Measurements from ENCODE around the gene SULT2B1. TPM values are rescaled to one million over a fixed set of nuclear protein-coding genes. Genes with fewer than 3 reads are reported as not detected.
A peak's percentile ranks its signal among the peaks of the same experiment; 100 is the strongest.
"Not testable (repeated sequence)": the region's sequence is repeated elsewhere in the genome, so short reads cannot be mapped to it uniquely, and the experiment has no call there.

The SULT2B1 gene
- total RNA-seq, 1 donor from 2014 or later: not detected

DNA sequence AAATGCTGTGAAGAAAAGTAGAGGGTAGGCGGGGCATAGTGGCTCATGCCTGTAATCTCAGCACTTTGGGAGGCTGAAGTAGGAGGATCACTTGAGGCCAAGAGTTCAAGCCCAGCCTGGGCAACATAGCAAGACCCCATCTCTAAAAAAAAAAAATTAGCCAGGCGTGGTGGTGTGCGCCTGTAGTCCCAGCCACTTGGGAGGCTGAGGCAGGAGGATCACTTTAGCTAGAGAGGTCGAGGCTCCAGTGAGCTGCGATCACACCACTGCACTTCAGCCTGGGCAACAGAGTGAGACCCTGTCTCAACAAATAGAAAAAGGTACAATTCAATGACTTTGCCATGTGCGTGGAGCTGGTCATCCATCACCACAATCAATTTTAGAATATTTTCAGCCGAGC, 25.9 kb downstream of the SULT2B1 start:
- H3K27ac Mint-ChIP-seq; DNase-seq (ENCODE audit: low spot score); intact Hi-C loops (cut with micrococcal nuclease); H3K9me3 Mint-ChIP-seq; H3K4me3 Mint-ChIP-seq; H3K36me3 Mint-ChIP-seq (ENCODE audit: low read depth); H3K27me3 Mint-ChIP-seq (ENCODE audit: insufficient read depth); H3K4me1 Mint-ChIP-seq (ENCODE audit: low read depth): not testable (repeated sequence)

DNA sequence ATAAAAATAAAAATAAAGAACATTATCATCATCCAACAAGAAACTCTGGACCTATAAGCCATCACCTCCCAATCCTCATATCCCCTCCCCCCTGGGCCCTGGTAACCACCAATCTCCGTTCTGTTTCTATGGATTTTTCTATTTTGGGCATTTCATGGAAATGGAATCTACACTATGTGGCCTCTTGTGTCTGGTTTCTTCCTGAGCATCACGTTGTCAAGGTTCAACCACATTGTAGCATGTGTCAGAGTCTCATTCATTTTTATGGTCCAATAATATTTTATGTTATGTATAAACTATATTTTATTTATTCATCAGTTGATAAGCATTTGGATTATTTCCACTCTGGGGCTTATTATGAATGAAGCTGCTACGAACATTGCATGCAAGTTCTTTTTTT, 26.9 kb downstream of the SULT2B1 start:
- DNase-seq (ENCODE audit: low spot score): no peak
- H3K9me3 Mint-ChIP-seq: no peaks in the 10 kb centered on the region
- no peaks in the 10 kb centered on the region for H3K4me1 Mint-ChIP-seq (ENCODE audit: low read depth)
- H3K27me3 Mint-ChIP-seq (ENCODE audit: insufficient read depth): no peaks in the 10 kb centered on the region
- H3K36me3 Mint-ChIP-seq (ENCODE audit: low read depth): no peaks in the 10 kb centered on the region
- intact Hi-C loops (cut with micrococcal nuclease): no loop called here
- H3K4me3 Mint-ChIP-seq: no peak overlapping the region
- H3K27ac Mint-ChIP-seq: no peak overlapping the region

DNA sequence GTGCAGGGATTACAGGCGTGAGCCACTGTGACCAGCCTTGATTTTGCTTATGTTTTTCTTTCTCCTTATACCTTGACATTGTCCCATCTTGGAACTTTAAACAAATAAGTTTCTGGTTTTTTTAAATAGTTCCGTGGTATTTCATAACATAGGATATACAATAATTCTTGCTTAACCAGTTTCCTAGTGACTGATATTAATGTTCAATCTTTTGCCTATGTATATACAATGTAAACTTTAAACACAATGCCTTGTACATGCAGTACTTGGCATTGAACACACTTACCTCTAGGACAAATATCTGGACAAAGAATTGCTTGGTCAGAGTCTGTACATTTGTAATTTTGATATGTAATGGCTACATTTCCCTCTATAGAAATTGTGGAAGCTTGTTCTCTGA, 30.2 kb downstream of the SULT2B1 start:
- no peaks in the 10 kb centered on the region for H3K27me3 Mint-ChIP-seq (ENCODE audit: insufficient read depth)
- no peak overlapping the region for H3K4me3 Mint-ChIP-seq
- no peak overlapping the region for H3K27ac Mint-ChIP-seq
- intact Hi-C loops (cut with micrococcal nuclease): no loop called here
- no peaks in the 10 kb centered on the region for H3K9me3 Mint-ChIP-seq
- no peak for DNase-seq (ENCODE audit: low spot score)
- peaks cover 6% of the 10 kb centered on the region for H3K4me1 Mint-ChIP-seq (ENCODE audit: low read depth)
- H3K36me3 Mint-ChIP-seq (ENCODE audit: low read depth): peaks cover 1% of the 10 kb centered on the region

DNA sequence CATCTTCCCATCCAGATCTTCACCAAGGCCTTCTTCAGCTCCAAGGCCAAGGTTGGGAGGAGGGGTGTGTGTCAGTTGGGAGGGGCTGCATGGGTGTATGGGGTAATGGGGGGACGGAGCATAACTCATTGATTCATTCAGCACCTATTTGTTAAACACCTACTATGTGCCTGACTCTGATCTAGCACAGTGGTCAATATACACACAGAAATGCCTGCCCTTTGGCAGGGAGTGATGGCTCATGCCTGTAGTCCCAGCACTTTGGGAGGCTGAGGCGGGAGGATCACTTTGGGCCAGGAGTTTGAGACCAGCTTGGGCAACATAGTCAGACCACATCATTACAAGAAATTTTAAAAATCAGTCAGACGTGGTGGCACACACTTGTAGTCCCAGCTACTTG, 35.4 kb downstream of the SULT2B1 start:
- Mint-ChIP-seq H3K27ac (no peak overlapping the region), H3K36me3 (ENCODE audit: low read depth) (peaks cover 1% of the 10 kb centered on the region), H3K4me3 (no peak overlapping the region), H3K27me3 (ENCODE audit: insufficient read depth) (no peaks in the 10 kb centered on the region), H3K4me1 (ENCODE audit: low read depth) (peaks cover 16% of the 10 kb centered on the region), H3K9me3 (no peaks in the 10 kb centered on the region)
- intact Hi-C loops (cut with micrococcal nuclease): no loop called here
- DNase-seq (ENCODE audit: low spot score): no peak

DNA sequence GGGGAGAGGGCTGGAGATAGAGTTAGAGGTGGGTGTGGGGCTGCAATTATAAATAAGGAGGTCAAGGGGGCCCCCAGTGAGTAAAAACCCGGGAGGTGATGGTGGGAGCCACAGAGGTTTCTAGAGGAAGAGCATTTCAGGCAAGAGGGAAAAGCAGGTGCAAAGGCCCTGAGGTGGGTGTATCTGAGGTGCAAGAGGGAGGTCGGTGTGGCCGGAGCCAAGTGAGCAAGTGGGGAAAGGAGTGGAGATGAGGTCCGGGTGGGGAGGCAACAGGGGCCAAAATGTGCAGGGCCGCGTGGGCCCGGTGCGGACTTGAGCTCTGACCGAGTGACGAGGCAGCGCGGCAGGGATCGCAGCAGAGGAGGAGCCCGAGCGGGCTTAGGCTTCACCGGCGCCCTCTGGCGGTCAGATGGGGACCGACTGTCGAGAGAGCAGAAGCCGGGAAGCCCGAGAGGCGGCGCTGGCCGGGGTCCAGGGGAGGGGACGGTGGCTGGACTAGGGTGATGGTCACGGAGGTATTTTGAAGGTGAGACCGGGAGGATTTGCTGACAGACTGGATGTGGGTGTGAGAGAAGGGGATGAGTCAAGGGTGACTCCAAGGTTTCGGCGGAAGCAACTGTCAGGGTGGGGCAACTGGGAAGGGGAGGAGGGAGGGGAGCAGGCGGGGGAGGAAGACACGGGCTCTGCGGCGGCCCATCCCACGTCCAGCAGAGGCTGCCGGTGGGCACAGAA, 36.9 kb downstream of the SULT2B1 start:
- Mint-ChIP-seq H3K4me1 (ENCODE audit: low read depth) (peaks cover 16% of the 10 kb centered on the region), H3K27ac (peak overlapping the region; percentile 60), H3K27me3 (ENCODE audit: insufficient read depth) (no peaks in the 10 kb centered on the region), H3K4me3 (peak overlapping the region; percentile 63), H3K9me3 (no peaks in the 10 kb centered on the region), H3K36me3 (ENCODE audit: low read depth) (peaks cover 1% of the 10 kb centered on the region)
- DNase-seq (ENCODE audit: low spot score): peak; percentile 81
- intact Hi-C loops (cut with micrococcal nuclease): loop anchor here (1.0 to 2.0 kb wide), 3 partner anchors 30 to 198 kb away; partner anchors contain the start of genes KDELR1, RPL18 and SPHK2

DNA sequence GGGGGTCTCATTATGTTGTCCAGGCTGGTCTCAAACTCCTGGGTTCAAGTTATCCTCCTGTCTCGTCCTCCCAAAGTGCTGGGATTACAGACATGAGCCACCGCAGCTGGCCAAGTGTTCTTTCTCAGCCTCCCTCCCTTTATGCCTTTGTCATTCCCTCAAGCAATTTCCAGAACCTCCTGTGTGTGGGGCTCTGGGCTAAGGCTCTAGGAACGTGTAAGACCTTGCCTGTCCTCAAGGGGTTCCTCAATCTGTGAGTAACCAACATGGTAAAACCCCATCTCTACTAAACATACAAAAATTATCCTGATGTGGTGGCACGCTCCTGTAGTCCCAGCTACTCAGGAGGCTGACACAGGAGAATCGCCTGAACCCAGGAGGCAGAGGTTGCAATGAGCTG, 39.0 kb downstream of the SULT2B1 start:
- Mint-ChIP-seq H3K4me3 (no peak overlapping the region), H3K36me3 (ENCODE audit: low read depth) (no peaks in the 10 kb centered on the region), H3K4me1 (ENCODE audit: low read depth) (peaks cover 10% of the 10 kb centered on the region), H3K27me3 (ENCODE audit: insufficient read depth) (no peaks in the 10 kb centered on the region), H3K9me3 (no peaks in the 10 kb centered on the region), H3K27ac (no peak overlapping the region)
- intact Hi-C loops (cut with micrococcal nuclease): no loop called here
- DNase-seq (ENCODE audit: low spot score): no peak

DNA sequence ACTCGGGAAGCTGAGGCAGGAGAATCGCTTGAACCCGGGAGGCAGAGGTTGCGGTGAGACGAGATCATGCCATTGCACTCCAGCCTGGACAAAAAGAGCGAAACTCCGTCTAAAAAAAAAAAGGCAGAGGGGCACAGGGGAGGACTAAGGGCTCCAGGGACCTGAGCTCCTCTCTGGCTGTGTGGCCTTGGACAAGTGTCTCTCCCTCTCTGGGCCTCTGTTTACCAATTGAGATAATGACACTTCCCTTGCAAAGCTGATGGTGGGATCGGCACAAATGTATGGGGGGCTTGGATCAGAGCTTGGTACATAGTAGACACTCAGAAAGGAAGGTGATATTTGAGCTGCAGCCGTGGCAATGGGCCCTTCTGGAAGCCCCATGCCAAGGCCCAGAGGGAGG, 43.2 kb downstream of the SULT2B1 start:
- no peak for DNase-seq (ENCODE audit: low spot score)
- no peaks in the 10 kb centered on the region for H3K9me3 Mint-ChIP-seq
- H3K27me3 Mint-ChIP-seq (ENCODE audit: insufficient read depth): no peaks in the 10 kb centered on the region
- H3K36me3 Mint-ChIP-seq (ENCODE audit: low read depth): no peaks in the 10 kb centered on the region
- intact Hi-C loops (cut with micrococcal nuclease): no loop called here
- H3K4me3 Mint-ChIP-seq: peak overlapping the region; percentile 48
- no peaks in the 10 kb centered on the region for H3K4me1 Mint-ChIP-seq (ENCODE audit: low read depth)
- H3K27ac Mint-ChIP-seq: peak overlapping the region; percentile 69

DNA sequence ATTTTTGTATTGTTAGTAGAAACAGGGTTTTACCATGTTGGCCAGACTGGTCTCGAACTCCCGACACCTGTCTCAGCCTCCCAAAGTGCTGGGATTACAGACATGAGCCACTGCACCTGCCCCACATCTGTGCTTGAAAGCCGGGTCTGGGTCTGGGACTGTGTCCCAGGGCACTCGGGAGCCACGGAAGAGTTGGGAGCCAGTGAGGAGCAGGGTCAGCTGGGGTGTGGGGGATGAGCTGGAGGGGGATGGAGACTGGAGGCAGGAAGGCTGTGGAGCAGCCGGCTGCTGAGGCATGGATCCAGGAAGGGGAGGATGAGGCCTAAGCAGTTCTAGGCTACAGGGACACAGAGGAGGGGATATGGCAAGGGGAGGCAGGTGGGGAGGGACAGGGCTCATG, 43.9 kb downstream of the SULT2B1 start:
- Mint-ChIP-seq H3K27ac (peak overlapping the region; percentile 44), H3K27me3 (ENCODE audit: insufficient read depth) (no peaks in the 10 kb centered on the region), H3K9me3 (no peaks in the 10 kb centered on the region), H3K36me3 (ENCODE audit: low read depth) (no peaks in the 10 kb centered on the region), H3K4me1 (ENCODE audit: low read depth) (no peaks in the 10 kb centered on the region), H3K4me3 (peak overlapping the region; percentile 79)
- intact Hi-C loops (cut with micrococcal nuclease): no loop called here
- DNase-seq (ENCODE audit: low spot score): no peak

DNA sequence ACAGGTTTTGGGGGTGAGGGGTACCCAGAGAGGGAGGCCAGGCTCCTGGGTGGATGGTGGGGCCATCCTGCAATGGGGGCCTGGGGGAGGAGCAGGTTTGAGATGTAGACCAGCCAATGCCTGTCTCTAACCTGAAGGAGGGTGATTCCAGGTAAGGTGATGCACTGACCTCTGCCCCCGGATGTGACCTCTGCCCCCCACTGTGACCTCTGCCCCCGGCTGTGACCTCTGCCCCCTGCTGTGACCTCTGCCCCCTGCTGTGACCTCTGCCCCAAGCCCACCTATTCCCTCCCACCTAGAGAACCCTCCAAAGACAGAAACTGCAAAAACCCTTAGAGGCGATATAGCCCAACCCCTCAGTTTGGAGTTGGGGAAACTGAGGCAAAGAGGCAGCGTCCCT, 44.3 kb downstream of the SULT2B1 start:
- Mint-ChIP-seq H3K9me3 (no peaks in the 10 kb centered on the region), H3K4me1 (ENCODE audit: low read depth) (no peaks in the 10 kb centered on the region), H3K36me3 (ENCODE audit: low read depth) (no peaks in the 10 kb centered on the region), H3K27ac (peak overlapping the region; percentile 44), H3K27me3 (ENCODE audit: insufficient read depth) (no peaks in the 10 kb centered on the region), H3K4me3 (peak overlapping the region; percentile 79)
- DNase-seq (ENCODE audit: low spot score): no peak
- intact Hi-C loops (cut with micrococcal nuclease): no loop called here

DNA sequence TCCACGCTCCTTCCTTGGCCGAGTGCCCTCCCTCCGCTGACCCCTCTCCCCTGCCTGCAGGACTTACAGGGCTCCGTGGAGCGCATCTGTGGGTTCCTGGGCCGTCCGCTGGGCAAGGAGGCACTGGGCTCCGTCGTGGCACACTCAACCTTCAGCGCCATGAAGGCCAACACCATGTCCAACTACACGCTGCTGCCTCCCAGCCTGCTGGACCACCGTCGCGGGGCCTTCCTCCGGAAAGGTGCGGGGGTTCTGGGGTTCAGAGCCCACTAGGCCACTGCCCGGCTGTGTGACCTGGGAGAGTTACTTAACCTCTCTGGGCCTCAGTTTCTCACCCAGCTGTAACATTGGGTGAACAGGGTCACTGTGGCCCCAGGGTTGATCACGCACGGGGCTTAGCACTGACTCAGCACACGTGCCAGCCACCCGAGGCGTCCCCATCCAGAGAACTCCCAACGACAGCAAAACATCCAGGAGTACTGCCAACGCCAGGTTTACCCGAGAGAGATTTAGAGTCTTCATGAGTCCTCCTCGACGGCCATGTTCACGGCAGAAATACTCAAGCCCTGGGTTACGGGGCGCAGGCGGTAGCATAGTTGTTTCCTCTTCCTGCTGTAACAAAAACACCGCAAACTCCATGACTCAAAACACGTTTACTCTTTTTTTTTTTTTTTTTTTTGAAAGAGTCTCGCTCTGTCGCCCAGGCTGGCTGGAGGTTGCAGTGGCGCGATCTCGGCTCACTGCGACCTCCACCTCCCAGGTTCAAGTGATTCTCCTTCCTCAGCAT, 44.9 kb downstream of the SULT2B1 start:
- no peaks in the 10 kb centered on the region for H3K36me3 Mint-ChIP-seq (ENCODE audit: low read depth)
- no peaks in the 10 kb centered on the region for H3K27me3 Mint-ChIP-seq (ENCODE audit: insufficient read depth)
- peak overlapping the region; percentile 71 for H3K27ac Mint-ChIP-seq
- H3K9me3 Mint-ChIP-seq: no peaks in the 10 kb centered on the region
- intact Hi-C loops (cut with micrococcal nuclease): no loop called here
- no peak for DNase-seq (ENCODE audit: low spot score)
- H3K4me1 Mint-ChIP-seq (ENCODE audit: low read depth): no peaks in the 10 kb centered on the region
- peak overlapping the region; percentile 79 for H3K4me3 Mint-ChIP-seq

DNA sequence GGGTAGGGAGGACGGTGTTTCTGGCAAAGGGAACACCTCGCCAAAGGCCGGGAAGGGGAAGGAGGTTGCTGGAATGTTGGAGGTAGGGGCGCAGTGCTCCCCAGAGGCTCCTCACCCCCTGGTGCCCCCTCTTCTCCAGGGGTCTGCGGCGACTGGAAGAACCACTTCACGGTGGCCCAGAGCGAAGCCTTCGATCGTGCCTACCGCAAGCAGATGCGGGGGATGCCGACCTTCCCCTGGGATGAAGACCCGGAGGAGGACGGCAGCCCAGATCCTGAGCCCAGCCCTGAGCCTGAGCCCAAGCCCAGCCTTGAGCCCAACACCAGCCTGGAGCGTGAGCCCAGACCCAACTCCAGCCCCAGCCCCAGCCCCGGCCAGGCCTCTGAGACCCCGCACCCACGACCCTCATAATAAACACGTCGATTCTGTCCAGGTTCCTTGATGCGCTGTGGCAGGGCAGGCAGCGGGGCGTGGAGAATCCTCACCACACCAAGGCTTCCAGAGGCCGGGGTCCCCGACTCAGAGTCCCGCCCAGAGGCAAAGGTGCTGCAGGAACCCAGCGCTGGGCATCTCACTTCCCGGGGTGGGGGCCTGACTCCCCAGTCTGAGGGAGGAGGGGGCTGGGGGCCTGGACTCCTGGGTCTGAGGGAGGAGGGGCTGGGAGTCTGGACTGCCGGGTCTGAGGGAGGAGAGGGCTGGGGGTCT, 47.2 kb downstream of the SULT2B1 start:
- no peak overlapping the region for H3K4me3 Mint-ChIP-seq
- H3K27me3 Mint-ChIP-seq (ENCODE audit: insufficient read depth): no peaks in the 10 kb centered on the region
- intact Hi-C loops (cut with micrococcal nuclease): no loop called here
- no peak for DNase-seq (ENCODE audit: low spot score)
- H3K4me1 Mint-ChIP-seq (ENCODE audit: low read depth): no peaks in the 10 kb centered on the region
- H3K9me3 Mint-ChIP-seq: no peaks in the 10 kb centered on the region
- no peak overlapping the region for H3K27ac Mint-ChIP-seq
- no peaks in the 10 kb centered on the region for H3K36me3 Mint-ChIP-seq (ENCODE audit: low read depth)

DNA sequence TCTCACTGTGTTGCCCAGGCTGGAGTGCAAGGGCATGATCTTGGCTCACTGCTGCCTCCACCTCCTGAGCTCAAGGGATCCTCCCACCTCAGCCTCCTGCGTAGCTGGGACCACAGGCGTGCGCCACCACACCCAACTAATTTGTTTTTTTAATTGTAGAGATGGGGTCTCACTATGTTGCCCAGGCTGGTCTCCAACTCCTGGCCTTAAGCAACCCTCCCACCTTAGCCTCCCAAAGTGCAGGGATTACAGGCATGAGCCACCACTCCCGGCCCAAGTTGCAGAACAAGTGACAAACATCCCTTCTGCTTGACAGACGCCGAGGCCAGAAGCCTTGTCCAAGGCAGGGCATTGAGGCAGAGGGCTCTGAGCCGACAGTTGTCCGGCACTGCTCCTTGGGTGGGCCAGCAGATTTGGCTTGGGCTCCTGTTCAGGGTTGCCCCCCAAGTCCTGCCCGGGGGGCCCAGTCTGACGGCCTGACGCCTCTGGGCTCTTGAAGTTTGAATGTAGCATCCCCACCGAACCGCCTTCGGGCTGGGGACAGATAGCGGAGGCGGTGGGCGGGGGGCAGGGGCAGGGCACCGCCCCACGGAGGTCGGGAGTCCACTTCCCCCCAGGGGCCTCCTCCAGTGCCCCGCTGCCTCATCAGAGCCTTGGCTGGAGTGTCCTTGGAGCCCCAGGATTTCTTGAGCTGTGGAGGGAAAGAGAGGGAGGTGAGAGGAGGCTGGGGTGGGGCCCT, 48.9 kb downstream of the SULT2B1 start:
- Mint-ChIP-seq H3K4me3 (no peak overlapping the region), H3K27ac (no peak overlapping the region), H3K4me1 (ENCODE audit: low read depth) (no peaks in the 10 kb centered on the region), H3K9me3 (no peaks in the 10 kb centered on the region), H3K27me3 (ENCODE audit: insufficient read depth) (no peaks in the 10 kb centered on the region), H3K36me3 (ENCODE audit: low read depth) (no peaks in the 10 kb centered on the region)
- DNase-seq (ENCODE audit: low spot score): no peak
- intact Hi-C loops (cut with micrococcal nuclease): no loop called here
